ENCODE data around the gene CDK19. TPM values are rescaled to one million over a fixed set of nuclear protein-coding genes. Genes with fewer than 3 reads are reported as not detected.

CDK19 gene
- total RNA-seq, 6 experiments from 2014 or later: 18.6 to 22.4 (median 20.0) TPM

DNA sequence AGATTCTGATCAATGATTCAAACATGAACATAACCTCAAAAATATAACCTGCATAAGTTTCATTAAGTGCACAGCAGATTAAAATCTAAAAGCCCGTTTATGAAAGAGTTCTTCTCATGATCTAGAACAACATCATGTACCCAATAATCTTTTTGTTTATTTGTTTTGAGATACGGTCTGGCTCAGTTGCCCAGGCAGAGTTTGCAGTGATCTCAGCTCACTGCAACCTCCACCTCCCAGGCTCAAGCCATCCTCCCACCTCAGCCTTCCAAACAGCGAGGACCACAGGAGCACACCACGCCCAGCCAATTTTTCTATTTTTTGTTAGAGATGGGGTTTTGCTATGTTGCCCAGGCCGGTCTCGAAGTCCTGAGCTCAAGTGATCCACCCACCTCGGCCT lies 149.7 kb downstream of the CDK19 start:
- peak overlapping the region; percentile 79 for H3K27ac Mint-ChIP-seq
- DNase-seq: no peak

DNA sequence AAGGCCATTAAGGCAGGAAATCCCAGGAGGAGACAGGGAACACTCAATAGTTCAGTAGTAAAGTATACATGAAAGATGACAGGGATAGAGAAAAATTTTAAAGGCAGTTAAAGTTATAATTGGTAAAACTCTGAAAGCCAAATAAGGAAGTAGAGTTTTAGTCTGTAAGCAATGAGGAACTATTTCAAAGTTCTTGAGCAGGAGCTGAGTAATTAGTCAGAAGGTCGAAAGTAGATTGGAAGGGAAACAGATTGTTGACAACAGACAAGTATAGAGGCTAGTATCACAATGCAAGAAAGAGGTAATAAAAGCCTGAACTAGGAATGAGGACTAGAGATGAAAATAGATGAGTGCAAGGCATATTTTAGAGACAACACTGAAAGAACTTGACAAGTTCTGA lies 150.3 kb downstream of the CDK19 start:
- DNase-seq: peak; percentile 55
- H3K27me3 Mint-ChIP-seq (ENCODE audit: insufficient read depth): no peaks in the 10 kb centered on the region
- peaks cover 8% of the 10 kb centered on the region for H3K9me3 Mint-ChIP-seq

More for the DNA sequence above, 149.7 kb downstream of the CDK19 start:
- H3K4me3 Mint-ChIP-seq: no peak overlapping the region
- TF ChIP-seq, protein P1, sequence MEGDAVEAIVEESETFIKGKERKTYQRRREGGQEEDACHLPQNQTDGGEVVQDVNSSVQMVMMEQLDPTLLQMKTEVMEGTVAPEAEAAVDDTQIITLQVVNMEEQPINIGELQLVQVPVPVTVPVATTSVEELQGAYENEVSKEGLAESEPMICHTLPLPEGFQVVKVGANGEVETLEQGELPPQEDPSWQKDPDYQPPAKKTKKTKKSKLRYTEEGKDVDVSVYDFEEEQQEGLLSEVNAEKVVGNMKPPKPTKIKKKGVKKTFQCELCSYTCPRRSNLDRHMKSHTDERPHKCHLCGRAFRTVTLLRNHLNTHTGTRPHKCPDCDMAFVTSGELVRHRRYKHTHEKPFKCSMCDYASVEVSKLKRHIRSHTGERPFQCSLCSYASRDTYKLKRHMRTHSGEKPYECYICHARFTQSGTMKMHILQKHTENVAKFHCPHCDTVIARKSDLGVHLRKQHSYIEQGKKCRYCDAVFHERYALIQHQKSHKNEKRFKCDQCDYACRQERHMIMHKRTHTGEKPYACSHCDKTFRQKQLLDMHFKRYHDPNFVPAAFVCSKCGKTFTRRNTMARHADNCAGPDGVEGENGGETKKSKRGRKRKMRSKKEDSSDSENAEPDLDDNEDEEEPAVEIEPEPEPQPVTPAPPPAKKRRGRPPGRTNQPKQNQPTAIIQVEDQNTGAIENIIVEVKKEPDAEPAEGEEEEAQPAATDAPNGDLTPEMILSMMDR (IDR thresholded peaks at IDR 0.05): no peak
- H3K9me3 Mint-ChIP-seq: peaks cover 4% of the 10 kb centered on the region
- peaks cover 5% of the 10 kb centered on the region for H3K36me3 Mint-ChIP-seq (ENCODE audit: low read depth)
- H3K4me1 Mint-ChIP-seq (ENCODE audit: low read depth): peaks cover 40% of the 10 kb centered on the region
- H3K27me3 Mint-ChIP-seq (ENCODE audit: insufficient read depth): no peaks in the 10 kb centered on the region

DNA sequence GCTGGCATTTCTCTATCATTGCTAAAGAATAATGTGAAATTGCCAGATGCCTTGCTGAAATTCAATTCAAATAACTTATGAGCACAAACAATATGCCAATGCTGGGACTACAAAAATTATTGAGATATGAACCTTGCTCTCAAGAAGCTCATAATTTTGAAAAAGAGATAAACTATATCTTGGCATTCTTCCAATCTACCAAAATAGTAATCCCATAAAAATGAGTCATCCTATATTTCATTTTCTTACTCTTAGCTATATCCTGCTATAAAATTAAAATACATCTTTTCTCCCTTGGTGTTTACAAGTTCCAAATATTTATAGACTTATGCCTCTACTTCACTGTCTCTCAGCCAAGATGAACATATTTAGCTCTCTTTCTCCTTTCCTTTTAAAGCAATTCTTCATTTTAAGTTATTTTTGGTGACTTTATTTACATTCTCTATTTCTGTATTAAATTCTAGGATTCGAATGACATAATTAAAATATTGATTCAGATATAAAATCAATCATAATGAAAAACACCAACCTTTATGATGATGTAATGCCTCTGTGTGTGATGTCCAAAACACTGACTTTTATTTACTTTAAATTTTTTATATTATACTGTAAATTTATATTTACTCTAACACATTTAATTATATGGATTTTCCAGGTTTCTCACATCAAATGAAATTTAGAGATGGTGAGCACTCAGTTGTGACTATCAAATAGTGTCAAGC lies 152.6 kb downstream of the CDK19 start:
- Mint-ChIP-seq H3K27ac (peak overlapping the region; percentile 4; the same call in 1 of the 2 replicates), H3K4me3 (peak overlapping the region; percentile 2; the same call in 1 of the 2 replicates), H3K4me1 (ENCODE audit: low read depth) (peaks cover 51% of the 10 kb centered on the region), H3K9me3 (peaks cover 8% of the 10 kb centered on the region), H3K36me3 (ENCODE audit: low read depth) (peaks cover 14% of the 10 kb centered on the region), H3K27me3 (ENCODE audit: insufficient read depth) (no peaks in the 10 kb centered on the region)
- TF ChIP-seq, protein P1 (IDR thresholded peaks at IDR 0.05): no peak
- DNase-seq: no peak

More for the DNA sequence above, 150.3 kb downstream of the CDK19 start:
- Mint-ChIP-seq H3K4me3 (peak overlapping the region; percentile 63), H3K4me1 (ENCODE audit: low read depth) (peaks cover 38% of the 10 kb centered on the region), H3K36me3 (ENCODE audit: low read depth) (peaks cover 9% of the 10 kb centered on the region), H3K27ac (peak overlapping the region; percentile 79)
- TF ChIP-seq, protein P1 (IDR thresholded peaks at IDR 0.05): no peak

DNA sequence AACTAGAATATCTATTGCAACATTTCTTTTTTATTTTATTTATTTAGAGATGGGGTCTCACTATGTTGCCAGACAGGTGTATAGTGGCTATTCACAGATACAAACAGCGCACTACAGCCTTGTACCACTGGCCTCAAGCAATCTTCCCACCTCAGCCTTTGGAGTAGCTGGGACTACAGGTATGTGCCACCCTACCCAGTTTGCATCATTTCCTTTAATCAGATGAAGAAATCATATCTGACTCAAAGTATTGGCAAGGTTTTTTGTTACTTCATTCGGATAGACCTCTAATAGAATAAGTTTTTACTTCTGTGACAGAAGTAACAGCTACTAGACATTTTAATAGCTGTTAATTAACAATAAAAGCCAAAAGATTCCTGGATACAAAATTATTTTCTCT lies 153.9 kb downstream of the CDK19 start:
- Mint-ChIP-seq H3K36me3 (ENCODE audit: low read depth) (peaks cover 14% of the 10 kb centered on the region), H3K4me3 (no peak overlapping the region), H3K27me3 (ENCODE audit: insufficient read depth) (no peaks in the 10 kb centered on the region), H3K27ac (no peak overlapping the region), H3K4me1 (ENCODE audit: low read depth) (peaks cover 53% of the 10 kb centered on the region), H3K9me3 (peaks cover 8% of the 10 kb centered on the region)
- no peak for DNase-seq
- TF ChIP-seq, protein P1 (IDR thresholded peaks at IDR 0.05): no peak

DNA sequence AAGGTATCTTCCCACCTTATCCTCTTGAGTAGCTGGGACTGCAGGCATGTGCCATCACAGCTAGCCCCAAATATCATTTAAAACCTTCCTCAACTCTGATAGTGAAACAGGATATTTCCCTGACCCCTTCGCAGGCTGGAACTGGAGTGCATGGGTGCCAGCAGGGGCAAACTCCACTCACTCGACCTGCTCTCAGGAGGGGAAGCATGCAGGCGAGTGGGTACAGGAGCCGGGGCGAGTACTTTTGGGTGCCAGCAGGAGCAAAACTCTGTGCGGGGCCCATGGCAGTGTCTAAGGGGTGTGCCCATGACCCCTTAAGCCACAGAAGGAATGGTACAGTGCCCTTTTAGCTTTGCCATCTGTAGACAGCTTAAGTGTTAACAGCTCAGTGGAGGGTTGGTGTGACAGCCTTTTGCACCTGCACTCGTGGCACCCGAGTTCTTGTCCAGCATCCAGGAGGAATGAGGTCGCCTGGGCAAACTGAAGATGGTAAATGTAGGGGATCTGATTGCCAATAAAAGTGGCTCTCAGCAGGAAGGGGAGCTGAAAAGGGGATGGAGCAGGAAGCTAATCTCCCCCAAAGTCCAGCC lies 155.1 kb downstream of the CDK19 start:
- Mint-ChIP-seq H3K4me1 (ENCODE audit: low read depth) (peaks cover 56% of the 10 kb centered on the region), H3K36me3 (ENCODE audit: low read depth) (peaks cover 19% of the 10 kb centered on the region), H3K9me3 (peaks cover 8% of the 10 kb centered on the region), H3K27ac (no peak overlapping the region), H3K27me3 (ENCODE audit: insufficient read depth) (peaks cover 1% of the 10 kb centered on the region; the same call in 1 of the 2 replicates), H3K4me3 (no peak overlapping the region)
- TF ChIP-seq, protein P1 (IDR thresholded peaks at IDR 0.05): no peak
- no peak for DNase-seq
